GM18498 (cell line): ENCODE data around the gene ATP6V1A.
A peak's percentile ranks its signal among the peaks of the same experiment; 100 is the strongest.

Source experiments
- ATAC-seq: cut with Tn5 transposase; IDR thresholded peaks from one replicate; pipeline ENCODE4 v1.9.1; 2021; ENCODE audit warnings: mild to moderate bottlenecking, moderate library complexity; ENCODE audit not compliant: unreplicated experiment

The ATP6V1A gene

DNA sequence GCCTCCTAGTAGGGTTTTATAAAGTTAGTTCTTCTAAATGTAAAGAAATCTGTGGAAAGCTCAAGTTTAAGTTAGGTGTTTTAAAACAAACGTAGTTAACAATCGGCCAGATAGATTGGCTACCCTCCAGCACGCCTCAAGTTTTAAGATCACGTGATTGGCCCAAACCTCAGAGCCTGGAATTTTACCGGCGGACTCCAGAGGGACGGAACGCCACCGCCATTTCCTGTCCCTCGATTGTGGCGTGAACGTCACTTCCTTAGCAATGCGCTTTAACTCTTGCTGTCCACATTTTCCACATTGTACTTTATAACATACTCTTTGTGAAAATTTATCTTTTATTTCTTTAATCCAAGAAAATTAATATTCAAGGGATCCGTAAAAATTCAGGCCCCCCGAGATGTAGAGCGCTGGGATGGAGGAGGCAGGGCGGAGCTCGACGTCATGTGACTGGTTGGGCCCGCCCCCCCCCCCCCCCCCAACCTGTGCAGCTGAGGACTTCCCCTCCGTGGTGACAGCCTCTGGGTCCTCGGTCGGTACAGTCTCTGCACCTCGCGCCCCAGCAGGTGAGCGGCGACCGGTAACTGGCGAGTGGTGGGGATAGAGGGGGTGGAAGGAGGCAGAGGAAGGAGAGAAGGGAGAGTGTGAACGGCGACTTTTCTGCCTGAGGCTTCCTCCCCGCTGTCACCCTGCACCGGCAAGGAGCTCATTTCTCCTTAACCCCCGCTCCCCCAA lies at the start of gene ATP6V1A:
Gene ATP6V1A, plus strand, starts transcription at position 488 of the 735 bp plus-strand sequence. CDS start 31,719 bp downstream, outside the sequence.
- peak; percentile 42 for ATAC-seq

DNA sequence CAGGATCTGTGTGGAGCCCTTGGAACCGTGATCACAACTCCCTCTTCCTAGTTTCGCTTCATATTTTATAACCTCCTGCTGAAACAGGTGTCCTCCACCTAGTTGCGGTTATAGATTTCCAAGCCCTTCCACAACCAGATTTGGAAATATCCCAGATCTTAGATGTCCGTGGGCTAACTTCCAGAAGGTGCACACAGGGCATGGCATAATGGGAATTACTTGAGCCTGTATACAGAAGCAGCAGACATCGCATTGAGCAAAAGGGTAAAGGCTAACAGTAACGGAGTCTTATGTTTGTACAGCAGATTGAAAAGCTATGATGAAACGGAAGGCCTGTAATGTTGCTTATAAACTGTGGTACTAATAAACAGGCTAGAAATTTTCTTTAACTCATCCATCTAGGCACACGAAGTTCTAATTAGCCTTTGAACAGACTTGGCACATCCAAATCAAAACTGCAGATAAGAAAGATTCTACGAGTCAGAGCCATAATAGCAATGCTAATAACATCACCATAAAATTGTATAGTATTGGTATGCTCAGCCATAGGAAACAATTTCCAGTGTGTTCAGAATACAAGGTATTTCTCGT lies 49.2 kb upstream of the ATP6V1A start:
- no peak for ATAC-seq

DNA sequence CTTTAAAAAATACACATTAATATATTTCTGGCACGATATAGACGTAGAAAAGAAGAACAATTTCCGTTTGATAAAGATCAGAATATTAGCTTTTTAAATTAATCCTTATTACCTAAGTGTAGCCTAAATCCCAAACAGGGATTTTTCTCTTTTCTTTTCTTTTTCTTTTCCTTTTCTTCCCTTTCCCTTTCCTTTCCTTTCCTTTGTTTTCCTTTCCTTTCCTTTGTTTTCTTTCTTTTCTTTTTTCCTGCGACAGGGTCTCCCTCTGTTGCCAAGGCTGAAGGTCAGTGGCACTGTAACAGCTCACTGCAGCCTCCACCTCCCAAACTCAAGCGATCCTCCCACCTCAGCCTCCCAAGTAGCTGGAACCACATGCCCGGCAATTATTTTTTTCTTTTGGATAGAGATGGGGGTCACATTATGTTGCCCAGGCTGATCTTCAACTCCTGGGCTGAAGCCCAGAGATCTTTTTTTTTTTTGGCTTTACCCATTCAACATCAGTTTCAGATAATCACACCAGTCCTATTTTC lies 48.6 kb upstream of the ATP6V1A start:
- no peak for ATAC-seq

DNA sequence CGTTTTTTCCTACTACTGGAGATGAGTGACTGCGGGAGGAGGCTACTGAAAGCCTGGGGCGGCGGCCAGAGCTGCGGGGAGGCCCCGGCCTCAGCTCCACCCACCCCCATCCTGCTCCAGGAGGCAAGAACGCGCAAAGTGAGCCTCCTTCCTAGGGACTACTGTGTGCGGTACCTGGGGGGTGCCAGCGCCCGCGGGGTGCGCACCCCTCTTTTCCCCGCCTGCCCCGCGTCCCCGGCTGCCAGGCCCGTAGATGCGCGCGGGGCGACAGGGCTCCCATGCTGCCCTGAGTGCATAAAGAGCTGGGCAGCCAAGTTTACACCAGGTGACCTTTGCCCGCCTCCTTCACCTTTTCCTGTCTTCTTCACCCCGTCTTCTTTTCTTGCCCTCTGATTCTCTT lies 47.9 kb upstream of the ATP6V1A start:
- no peak for ATAC-seq

DNA sequence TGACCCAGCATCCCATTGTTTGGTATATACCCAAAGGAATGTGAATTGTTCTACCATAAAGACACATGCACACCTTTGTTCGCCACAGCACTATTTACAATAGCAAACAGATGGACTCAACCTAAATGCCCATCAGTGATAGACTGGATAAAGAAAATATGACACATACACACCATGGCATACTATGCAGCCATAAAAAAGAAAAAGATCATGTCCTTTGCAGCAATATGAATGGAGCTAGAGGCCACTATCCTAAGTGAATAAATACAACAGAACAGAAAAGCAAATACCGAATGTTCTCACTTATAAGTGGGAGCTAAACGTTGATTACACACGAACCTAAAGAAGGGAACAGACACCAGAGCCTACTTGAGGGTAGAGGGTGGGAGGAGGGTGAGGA lies 39.0 kb upstream of the ATP6V1A start:
- ATAC-seq: no peak

DNA sequence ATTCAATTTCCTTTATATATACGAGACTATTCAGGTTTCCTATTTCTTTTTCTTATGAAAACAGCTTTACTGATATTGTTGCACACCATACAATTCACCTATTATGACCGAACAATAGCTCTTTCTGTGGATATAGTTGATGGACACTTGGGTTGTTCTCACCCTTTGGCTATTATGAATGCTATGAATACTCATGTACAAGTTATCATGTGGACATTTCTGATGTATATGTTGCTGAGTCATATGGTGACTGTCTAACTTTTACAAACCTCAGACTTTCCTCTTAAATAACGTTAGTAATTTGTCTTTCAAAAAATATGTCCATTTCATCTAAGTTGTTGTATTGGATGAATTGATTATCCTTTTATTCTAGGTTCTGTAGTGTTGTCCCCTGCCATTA lies 34.7 kb upstream of the ATP6V1A start:
- no peak for ATAC-seq

DNA sequence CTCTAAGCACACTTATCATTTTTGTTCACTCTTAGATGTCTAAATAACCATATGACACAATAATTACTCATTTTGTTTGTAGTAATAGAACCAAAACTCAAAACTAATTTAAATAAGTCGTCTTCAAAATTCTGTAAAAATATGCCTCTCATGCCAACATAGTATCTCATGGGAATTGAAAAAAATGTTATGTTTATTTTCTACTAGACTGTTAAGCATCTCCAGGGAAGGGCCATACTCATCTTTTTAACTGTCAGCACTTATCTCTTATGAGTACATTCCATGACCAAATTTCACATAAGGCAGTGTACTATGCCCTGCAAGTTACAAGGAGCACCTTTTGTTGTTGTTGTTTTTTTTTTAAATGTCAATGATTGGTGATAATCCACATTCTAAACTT lies 32.1 kb upstream of the ATP6V1A start:
- ATAC-seq: no peak

DNA sequence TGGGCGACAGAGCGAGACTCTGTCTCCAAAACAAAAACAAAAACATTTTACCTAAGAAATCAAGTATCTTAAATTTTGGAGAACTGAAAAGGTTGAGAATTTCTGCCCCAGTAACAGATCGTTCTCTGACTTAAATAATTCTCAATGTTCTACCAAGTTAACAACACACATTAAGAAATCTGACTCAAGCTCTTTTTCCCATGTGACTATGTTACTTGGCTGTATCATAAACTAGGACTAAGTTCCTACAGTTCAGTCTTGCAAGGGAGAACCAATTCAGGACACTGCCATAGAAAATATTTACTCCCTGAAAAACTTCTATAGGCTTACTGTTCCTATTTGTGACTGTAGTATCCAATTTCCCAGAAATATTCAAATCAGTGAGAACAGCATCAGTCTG lies 29.5 kb upstream of the ATP6V1A start:
- no peak for ATAC-seq

DNA sequence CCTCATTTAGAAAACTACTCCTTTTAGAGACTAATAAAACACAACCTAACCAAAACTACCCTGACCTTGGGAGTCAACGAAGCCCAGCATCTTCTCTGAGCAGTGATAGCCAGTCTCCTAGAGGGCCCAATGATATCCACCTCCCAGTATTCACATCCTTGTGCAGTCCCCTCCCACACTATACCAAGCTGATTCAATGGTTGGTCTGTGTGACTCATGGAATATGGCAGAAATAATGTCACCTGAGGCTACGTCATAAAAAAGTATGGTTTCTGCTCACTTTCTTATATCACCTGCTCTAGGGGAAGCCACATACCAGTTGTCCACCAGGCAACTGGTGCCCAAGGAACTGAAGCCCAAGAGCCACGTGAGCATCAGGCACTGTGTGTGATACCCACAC lies 29.0 kb upstream of the ATP6V1A start:
- ATAC-seq: no peak

DNA sequence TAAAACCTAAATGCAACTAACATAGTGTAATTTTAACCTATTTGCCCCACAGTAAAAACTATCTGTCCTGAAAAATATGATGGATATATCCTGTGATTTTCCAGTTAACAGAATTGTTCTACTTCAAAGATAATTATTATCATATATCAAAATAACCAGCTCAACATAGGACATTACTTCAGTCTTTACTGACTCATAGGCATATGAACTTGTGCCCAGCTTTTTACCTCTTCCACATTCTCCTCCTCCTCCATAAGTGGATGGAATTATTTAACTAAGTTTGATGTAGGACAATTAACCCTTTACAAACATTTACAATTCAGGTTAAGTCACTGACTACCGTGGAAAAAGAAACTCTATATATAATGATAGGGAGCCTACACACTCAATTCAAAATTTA lies 27.5 kb upstream of the ATP6V1A start:
- ATAC-seq: no peak

DNA sequence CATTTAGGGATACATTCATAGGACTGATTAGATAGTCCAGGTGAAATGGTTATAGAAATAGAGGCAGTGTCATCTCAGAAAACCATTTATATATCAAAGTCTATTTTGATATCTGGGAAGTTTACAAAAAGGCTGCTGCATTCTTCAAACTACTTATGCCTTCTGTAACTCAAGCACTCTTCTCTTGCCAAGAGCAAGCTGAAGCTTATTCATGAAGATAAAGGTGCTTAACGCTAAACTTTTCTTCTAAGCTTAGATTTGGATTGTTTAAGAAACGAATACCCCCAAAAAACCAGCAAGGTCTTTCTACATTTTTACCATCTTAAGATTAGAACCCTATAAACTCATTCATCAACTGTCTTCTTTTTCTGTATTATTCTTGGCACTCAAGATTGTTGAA lies 27.1 kb upstream of the ATP6V1A start:
- no peak for ATAC-seq

DNA sequence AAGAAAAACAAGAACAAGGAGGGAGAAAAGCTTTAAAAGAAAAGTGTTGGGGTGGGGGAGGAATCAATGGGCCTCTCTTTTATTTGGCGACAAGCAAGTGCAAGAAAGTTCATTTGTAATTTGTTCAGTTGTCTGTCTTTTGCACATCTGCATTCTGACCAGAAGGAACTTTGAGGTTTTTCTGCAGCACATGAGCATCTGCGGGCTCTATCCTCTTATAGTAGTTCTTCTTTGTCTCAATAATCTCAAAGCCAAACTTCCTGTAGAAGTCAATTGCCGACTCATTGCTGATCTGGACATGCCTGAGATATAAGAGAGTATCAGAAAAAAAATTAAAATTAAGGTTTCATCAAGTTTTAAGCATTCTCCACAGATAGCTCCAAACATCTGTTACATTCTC lies 25.2 kb upstream of the ATP6V1A start:
- ATAC-seq: no peak

DNA sequence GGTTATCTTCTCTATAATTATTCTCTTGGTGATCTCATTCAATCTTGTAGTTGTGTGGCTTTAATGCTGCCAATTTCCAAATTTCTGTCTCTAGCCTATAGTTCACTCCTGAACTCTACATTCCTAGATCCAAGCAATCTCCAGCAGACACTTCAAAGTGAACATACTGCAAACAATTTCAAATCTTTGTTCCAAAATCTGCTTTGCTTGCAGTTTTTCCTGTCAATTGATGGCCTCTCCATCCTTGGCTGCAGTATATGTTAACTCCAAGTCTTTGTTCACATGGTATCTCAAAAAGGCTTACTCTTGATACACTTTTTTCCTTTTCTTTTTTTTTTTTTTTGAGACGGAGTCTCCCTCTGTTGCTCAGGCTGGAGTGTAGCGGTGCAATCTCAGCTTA lies 18.2 kb upstream of the ATP6V1A start:
- ATAC-seq: no peak

DNA sequence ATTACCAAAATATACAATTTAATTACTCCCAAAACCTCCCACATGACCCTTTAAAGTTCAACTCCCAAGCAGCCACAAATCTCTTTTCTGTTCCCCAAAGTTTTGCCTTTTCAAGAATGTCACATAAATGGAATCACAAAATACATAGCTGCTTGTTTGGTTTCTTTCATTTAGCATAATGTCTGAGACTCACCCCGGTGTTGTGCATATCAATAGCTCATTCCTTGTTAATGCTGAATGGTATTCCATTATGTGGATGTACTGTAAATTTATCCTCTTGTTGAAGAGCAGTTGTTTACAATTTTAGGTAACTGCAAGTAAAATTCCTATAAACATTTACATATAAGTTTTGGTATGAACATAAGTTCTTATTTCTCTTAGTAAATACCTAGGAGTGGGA lies 16.3 kb upstream of the ATP6V1A start:
- ATAC-seq: no peak

DNA sequence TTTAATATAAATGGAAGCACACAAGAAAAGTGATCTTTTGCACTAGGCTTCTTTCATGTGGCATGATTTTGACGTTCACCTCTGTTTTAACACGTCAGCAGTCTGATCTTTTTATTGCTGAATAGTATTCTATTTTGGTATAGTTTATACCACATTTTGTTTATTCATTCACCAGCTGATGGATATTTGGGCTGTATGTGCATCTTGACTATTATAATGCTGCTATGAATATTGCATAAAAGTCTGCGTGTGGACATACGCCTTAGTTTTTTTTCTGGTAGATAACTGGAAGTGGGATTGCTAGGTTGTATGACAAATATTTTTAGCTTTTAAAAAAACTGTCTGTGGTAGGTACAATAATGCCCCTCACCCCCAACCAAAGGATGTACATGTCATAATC lies 15.1 kb upstream of the ATP6V1A start:
- no peak for ATAC-seq

DNA sequence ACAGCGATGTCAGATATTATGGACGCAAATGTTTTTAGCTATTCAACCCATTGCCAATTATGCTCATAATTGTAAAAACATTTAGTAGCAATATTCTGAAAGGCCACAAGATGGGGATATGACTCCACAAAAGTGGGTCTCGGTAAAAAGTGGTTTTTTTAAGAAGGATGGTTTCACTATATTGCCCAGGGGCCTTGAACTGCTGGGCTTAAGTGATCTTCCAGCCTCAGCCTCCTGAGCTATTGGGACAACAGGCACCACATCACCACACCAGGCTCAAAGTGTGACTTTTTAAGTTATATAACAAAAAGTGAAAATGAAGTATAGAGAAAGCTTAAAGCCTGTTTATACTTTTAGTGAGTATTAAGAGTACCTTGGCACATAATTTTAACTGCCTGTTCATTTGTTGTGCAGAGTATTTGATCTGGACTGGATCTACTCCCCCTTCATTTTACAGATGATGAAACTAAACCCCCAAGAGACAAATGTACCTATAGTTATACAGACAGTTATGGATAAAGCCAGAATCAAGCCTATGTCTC lies 10.2 kb upstream of the ATP6V1A start:
- peak; percentile 72 for ATAC-seq

DNA sequence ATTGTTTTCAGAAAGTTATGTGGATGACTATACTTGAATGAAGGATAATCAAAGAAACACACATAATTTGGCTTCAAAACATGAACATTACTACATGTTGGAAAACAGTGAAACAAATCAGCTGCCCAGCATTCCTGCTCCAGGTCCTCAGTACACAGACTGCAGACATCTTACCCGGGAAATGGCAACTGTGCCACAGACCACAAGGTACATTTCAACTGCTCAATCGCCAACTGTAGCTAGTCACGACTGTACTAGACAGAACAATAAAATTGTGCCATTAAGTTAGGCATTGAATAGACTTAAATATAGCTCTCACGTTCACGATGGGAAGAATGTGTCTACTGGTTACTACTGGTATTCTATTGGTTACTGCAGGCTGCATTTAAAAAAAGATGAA lies 5.7 kb upstream of the ATP6V1A start:
- ATAC-seq: no peak

DNA sequence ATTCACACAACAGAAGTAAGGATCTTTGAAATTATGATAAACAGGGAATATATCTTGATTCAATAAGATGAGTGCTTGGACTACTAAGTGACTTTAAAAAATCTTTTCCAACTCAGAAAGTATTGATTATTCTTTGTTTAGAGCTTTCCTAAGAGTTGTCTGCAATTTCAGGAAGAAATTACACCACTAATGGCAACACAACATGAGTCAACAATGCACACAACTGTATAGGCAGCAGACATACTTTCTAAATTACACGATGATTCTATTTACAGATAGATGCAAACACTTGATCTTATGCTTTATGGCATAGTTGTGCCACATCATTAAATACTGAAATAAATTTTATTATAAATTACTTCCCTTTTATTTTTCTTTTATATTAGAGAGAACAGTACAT lies 5.2 kb upstream of the ATP6V1A start:
- no peak for ATAC-seq

DNA sequence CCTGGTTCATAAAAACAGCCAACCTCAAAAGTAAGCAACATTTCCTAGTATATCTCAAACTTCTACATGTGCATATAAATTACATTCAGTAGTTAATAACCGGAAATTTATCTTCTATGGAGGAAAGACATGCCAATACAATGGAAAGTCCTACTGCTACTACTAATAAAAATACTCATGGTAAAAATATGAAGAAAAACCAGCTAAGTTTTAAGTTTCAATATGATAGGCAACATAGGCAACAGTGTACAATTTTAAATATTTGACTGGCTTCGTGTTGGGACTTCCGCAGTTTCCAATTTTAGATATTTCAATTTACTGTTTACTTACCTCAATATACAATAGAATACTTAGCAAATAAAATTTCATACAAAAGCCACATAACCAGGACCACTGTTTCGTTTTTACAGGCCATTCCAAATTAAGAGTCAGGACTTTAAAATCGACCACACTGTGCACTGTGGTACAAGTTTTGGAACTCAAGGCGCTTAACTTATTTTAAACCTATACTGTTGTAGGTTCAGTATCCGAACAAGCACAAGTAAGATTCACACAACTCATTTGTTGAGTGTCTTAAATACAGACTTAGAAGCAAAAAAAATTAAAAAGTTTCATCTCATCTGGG lies 3.7 kb upstream of the ATP6V1A start:
- no peak for ATAC-seq

DNA sequence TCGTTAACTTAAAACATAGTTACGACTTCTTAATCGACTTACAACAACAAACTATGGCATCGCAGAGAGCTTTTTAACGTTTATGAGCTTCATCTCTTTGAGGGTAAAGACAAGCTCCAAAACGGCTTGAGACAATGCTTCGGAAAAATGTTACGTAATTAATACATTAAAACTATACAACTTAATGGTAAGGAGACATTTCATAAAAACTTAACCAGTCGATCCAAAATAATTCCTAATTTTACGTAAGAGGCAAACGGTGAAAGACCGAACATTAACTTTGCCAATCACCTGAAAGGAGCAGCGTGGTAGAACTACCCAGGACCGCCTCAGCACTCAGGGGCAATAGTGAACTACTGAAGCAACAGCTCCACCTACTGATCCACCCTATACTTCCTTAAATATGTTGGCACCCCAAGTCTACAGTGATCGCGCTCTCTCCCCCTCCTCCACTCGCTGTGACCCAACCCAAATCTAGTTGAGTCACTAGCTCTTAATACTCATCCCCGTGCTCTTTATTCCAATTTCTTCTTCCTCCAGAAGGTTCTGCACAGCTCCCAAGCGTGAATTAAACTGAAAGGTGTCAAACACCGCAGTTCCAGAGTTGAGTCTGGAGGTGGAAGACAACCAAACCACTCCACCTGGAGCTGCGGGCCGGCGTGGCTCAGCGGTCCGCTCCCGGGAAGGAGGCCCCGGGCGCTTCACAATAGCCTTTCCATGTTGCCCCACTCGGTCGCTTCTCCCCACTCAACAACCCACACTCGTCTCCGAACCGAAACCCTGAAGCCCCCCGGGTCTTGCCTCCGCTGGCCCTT lies 1.7 kb upstream of the ATP6V1A start:
- peak; percentile 57 for ATAC-seq
